Stimulated activated CD4-positive, alpha-beta T cell treated with anti-CD3 and anti-CD28 coated beads, TNF-alpha, amount 100 ng/mL, for 24 hours (primary cell): ENCODE measurements around the gene CCNI2.

ENCODE experiments used
- DNase-seq, 3 experiments: peaks; one replicate each; pipeline ENCODE4 v3.0.0-alpha.2; 2020; ENCODE audit warnings: low read depth in 3 of 3

The CCNI2 gene

GRCh38 chr5:132746954-132747615, at the start of gene CCNI2:
Gene CCNI2, plus strand, starts transcription at chr5:132747426. Its CDS starts 70 bp downstream, at chr5:132747496.
- DNase-seq: peak; percentile 31 to 58 (median 34)

- DNase-seq: no peak
These were observed 42.4 kb upstream of the CCNI2 start for GRCh38 chr5:132704875-132705274.

- DNase-seq: no peak
These were observed 38.6 kb upstream of the CCNI2 start for GRCh38 chr5:132708645-132709044.

- no peak for DNase-seq
These were observed 32.5 kb upstream of the CCNI2 start for GRCh38 chr5:132714456-132715307.

GRCh38 chr5:132718544-132719312, 28.5 kb upstream of the CCNI2 start:
- DNase-seq: no peak

- DNase-seq: no peak
These were observed 21.5 kb upstream of the CCNI2 start for GRCh38 chr5:132725745-132726144.

GRCh38 chr5:132729896-132730295, 17.3 kb upstream of the CCNI2 start:
- no peak for DNase-seq

GRCh38 chr5:132733499-132734148, 13.6 kb upstream of the CCNI2 start:
- DNase-seq: no peak

- DNase-seq: no peak
These were observed 12.5 kb upstream of the CCNI2 start for GRCh38 chr5:132734687-132735086.

GRCh38 chr5:132736853-132737833, 10.1 kb upstream of the CCNI2 start, which contains the start of gene KIF3A:
Gene KIF3A, minus strand, starts transcription at chr5:132737546. Its CDS starts 127 bp downstream, at chr5:132737419.
- peak; percentile 97 to 99 (median 98) for DNase-seq

GRCh38 chr5:132737982-132738681, 9.1 kb upstream of the CCNI2 start:
- no peak for DNase-seq

- DNase-seq: no peak
These were observed 8.0 kb upstream of the CCNI2 start for GRCh38 chr5:132739232-132739631.

GRCh38 chr5:132742158-132742557, 5.1 kb upstream of the CCNI2 start:
- DNase-seq: no peak

GRCh38 chr5:132742626-132743025, 4.6 kb upstream of the CCNI2 start:
- DNase-seq: no peak

- DNase-seq: no peak
These were observed 2.6 kb upstream of the CCNI2 start for GRCh38 chr5:132744659-132745058.

GRCh38 chr5:132746592-132746953, 653 bp upstream of the CCNI2 start:
- no peak for DNase-seq

- DNase-seq: peak in 1 of 3 experiments; percentile 40
These were observed 602 bp downstream of the CCNI2 start for GRCh38 chr5:132747616-132748440.

- DNase-seq: no peak
These were observed 1.3 kb downstream of the CCNI2 start for GRCh38 chr5:132748522-132749000.

GRCh38 chr5:132749506-132749905, 2.3 kb downstream of the CCNI2 start:
- no peak for DNase-seq
